Stomach (tissue), 9 donors: ENCODE data around the gene PC. TPM values are rescaled to one million over a fixed set of nuclear protein-coding genes. Genes with fewer than 3 reads are reported as not detected.

Experiments used
- DNase-seq, 2 donors: peaks; one replicate each; pipeline versions ENCODE4 v3.0.0 to v3.0.0-alpha.2; 2013 to 2019
- H3K27ac ChIP-seq, 5 donors: fragments of 200-600 bp in 4 of 5; sonication (generic) in 4 of 5; one replicate each; pipeline ENCODE4 v1.5.1; 2013 to 2019; ENCODE audit warnings: mild to moderate bottlenecking in 1 of 5, moderate library complexity in 1 of 5
- H3K27me3 ChIP-seq, 3 donors: fragments of 200-600 bp; sonication (generic); one replicate each; pipeline ENCODE4 v1.5.1; 2017 to 2019; ENCODE audit warnings: mixed run types in 1 of 3
- H3K36me3 ChIP-seq, 4 donors: fragments of 200-600 bp; sonication (generic); 1 replicate in 3 of 4; 2 replicates in 1 of 4; pipeline ENCODE4 v1.5.1; 2016 to 2019
- H3K4me1 ChIP-seq, 4 donors: fragments of 200-600 bp; sonication (generic); one replicate each; pipeline ENCODE4 v1.5.1; 2016 to 2019
- H3K4me3 ChIP-seq, 4 donors: fragments of 200-600 bp; sonication (generic) in 3 of 4; one replicate each; pipeline ENCODE4 v1.5.1; 2016 to 2019; ENCODE audit warnings: mild to moderate bottlenecking in 1 of 4
- H3K9me3 ChIP-seq, 4 donors: fragments of 200-600 bp; sonication (generic); one replicate each; pipeline ENCODE4 v1.5.1; 2016 to 2019
- EP300 ChIP-seq: sonication (generic); formaldehyde crosslinking; IDR thresholded peaks from one replicate; pipeline ENCODE4 v1.6.1; 2017; ENCODE audit warnings: antibody characterized with exemption
- POLR2A ChIP-seq, 4 donors: fragments of 450-650 bp; IDR thresholded peaks; one replicate each; pipeline ENCODE4 v1.6.1; 2016; ENCODE audit warnings: antibody characterized with exemption in 4 of 4, control low read depth in 2 of 4, mild to moderate bottlenecking in 1 of 4, moderate library complexity in 1 of 4
- POLR2AphosphoS5 ChIP-seq, 3 donors: sonication (generic); formaldehyde crosslinking; IDR thresholded peaks; one replicate each; pipeline ENCODE4 v1.6.1; 2016; ENCODE audit warnings: antibody characterized with exemption in 3 of 3
- WGBS, 5 donors: extraction: QIAGEN DNeasy Blood & Tissue Kit in 3 of 5; methylation state at CpG; one replicate each; pipeline versions ENCODE4 v1.1.5 to v1.1.7; 2013 to 2018; 5-methylcytosine and 5-hydroxymethylcytosine counted together
- intact Hi-C: fragments of 100-400 bp; cut with DNase I; formaldehyde crosslinking; loops from one replicate; pipeline ENCODE4 v1.15.1; 2023; ENCODE audit warnings: low total_unique reads
- polyA plus RNA-seq, 3 donors: library from polyadenylated mRNA; stranded (reverse); fragments of 200-250 nt; gene quantifications; one replicate each; pipeline ENCODE4 v1.2.3, GENCODE V29; 2013
- total RNA-seq, 5 donors: library from RNA; depleted of rRNA; stranded (reverse); fragments of >200 nt; gene quantifications; one replicate each; pipeline versions ENCODE4 v1.1.0 to v1.2.3, GENCODE V29; 2014 to 2016
- TF ChIP-seq, protein P1 (sequence below), 7 experiments: fragments of 450-650 bp in 4 of 7; fragments of 200-600 bp in 3 of 7; sonication (generic) in 3 of 7; IDR thresholded peaks; one replicate each; pipeline ENCODE4 v1.5.1; 2016 to 2019; ENCODE audit warnings: antibody characterized with exemption in 7 of 7, control low read depth in 2 of 7, mild to moderate bottlenecking in 1 of 7
- donor health status: healthy with polysubstance abuse.
- donor health status: Bipolar disorder and iron deficiency.
- donor health status: healthy.

The PC gene
- total and polyA plus RNA-seq, 8 donors = 0.58 to 86.0 (median 22.3) TPM

- no peak for DNase-seq
- intact Hi-C loops = no loop called here
- Histone ChIP-seq H3K9me3 (no peaks in the 10 kb centered on the region), H3K4me3 (no peak overlapping the region), H3K36me3 (peaks cover 3 to 14% (median 10%) of the 10 kb centered on the region in 4 donors), H3K4me1 (peaks cover 15 to 24% (median 20%) of the 10 kb centered on the region in 4 donors), H3K27ac (no peak overlapping the region), H3K27me3 (no peaks in the 10 kb centered on the region)
- TF ChIP-seq EP300 = no peak
- TF ChIP-seq POLR2A (IDR thresholded peaks at IDR 0.05) = no peak
- TF ChIP-seq POLR2AphosphoS5 (IDR thresholded peaks at IDR 0.05) = no peak
- TF ChIP-seq, protein P1, sequence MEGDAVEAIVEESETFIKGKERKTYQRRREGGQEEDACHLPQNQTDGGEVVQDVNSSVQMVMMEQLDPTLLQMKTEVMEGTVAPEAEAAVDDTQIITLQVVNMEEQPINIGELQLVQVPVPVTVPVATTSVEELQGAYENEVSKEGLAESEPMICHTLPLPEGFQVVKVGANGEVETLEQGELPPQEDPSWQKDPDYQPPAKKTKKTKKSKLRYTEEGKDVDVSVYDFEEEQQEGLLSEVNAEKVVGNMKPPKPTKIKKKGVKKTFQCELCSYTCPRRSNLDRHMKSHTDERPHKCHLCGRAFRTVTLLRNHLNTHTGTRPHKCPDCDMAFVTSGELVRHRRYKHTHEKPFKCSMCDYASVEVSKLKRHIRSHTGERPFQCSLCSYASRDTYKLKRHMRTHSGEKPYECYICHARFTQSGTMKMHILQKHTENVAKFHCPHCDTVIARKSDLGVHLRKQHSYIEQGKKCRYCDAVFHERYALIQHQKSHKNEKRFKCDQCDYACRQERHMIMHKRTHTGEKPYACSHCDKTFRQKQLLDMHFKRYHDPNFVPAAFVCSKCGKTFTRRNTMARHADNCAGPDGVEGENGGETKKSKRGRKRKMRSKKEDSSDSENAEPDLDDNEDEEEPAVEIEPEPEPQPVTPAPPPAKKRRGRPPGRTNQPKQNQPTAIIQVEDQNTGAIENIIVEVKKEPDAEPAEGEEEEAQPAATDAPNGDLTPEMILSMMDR (IDR thresholded peaks at IDR 0.05) = no peak
- WGBS, 5 donors = 85 to 92% (median 87%) methylated on average over 13 of the region's 13 CpGs
Observed at GRCh38 chr11:66875378-66875777, 82.8 kb downstream of the PC start.

GRCh38 chr11:66874232-66874631 lies 84.0 kb downstream of the PC start:
- Histone ChIP-seq H3K27ac (no peak overlapping the region), H3K27me3 (no peaks in the 10 kb centered on the region), H3K9me3 (no peaks in the 10 kb centered on the region), H3K4me1 (peaks cover 6 to 13% (median 10%) of the 10 kb centered on the region in 4 donors), H3K36me3 (peaks cover 7 to 24% (median 17%) of the 10 kb centered on the region in 4 donors), H3K4me3 (no peak overlapping the region)
- WGBS, 5 donors = 83 to 90% (median 86%) methylated on average over 6 of the region's 6 CpGs
- intact Hi-C loops = no loop called here
- DNase-seq = no peak
- TF ChIP-seq, protein P1 (IDR thresholded peaks at IDR 0.05) = no peak
- TF ChIP-seq POLR2AphosphoS5 (IDR thresholded peaks at IDR 0.05) (no peak), POLR2A (IDR thresholded peaks at IDR 0.05) (no peak), EP300 (no peak)

GRCh38 chr11:66871521-66871901 lies 86.7 kb downstream of the PC start:
- no peak for DNase-seq
- WGBS, 5 donors = 95 to 99% (median 97%) methylated on average over 14 to 18 of the region's 18 CpGs
- no peak overlapping the region for H3K27ac ChIP-seq
- TF ChIP-seq EP300 = no peak
- TF ChIP-seq POLR2AphosphoS5 (IDR thresholded peaks at IDR 0.05) = no peak
- TF ChIP-seq, protein P1 (IDR thresholded peaks at IDR 0.05) = no peak
- TF ChIP-seq POLR2A (IDR thresholded peaks at IDR 0.05) = no peak
- H3K9me3 ChIP-seq = no peaks in the 10 kb centered on the region
- no peak overlapping the region for H3K4me3 ChIP-seq
- H3K36me3 ChIP-seq = peaks cover 7 to 24% (median 17%) of the 10 kb centered on the region in 4 donors
- intact Hi-C loops = no loop called here
- H3K4me1 ChIP-seq = peaks cover 0 to 9% (median 3%) of the 10 kb centered on the region in 4 donors
- H3K27me3 ChIP-seq = no peaks in the 10 kb centered on the region

DNA sequence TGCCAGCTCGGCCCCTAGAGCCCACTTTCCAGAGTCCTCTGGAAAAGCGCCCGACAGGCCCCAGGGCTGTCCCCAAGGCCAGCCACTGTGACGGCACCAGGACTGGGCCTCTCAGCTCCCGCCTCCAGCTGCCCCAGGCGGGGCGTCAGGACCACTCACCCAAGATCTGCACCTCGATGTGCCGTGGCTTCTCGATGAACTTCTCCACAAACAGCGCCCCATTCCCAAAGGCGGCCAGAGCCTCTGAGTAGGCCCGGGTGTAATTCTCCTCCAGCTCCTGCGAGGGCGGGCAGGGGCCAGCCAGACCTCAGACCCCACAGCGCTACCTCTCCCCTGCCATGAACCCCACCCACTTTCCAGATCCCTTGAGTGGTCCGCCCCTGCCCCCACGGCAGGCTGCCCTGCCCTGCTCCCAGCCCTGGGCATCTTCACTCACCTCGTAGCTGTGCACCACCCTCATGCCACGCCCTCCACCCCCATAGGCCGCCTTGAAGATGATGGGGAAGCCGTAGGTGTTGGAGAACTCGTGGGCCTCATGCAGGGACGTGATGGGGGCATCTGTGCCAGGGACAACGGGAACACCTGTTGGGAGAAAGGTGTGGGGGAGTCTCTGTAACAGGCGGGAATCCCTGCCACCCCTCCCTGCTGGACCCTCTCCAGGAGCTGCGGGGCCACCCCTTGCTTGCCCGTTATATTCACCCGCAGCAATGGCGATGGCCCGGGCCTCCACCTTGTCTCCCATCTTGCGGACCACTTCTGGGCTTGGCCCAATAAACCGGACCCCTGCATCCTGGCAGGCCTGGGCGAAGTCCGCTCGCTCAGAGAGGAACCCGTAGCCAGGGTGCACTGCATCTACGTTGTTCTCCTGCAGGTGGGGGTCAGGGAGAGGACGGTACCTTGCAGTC lies 87.3 kb downstream of the PC start:
- 91 to 94% (median 92%) methylated on average over 28 to 39 of the region's 39 CpGs for WGBS, 5 donors
- no peaks in the 10 kb centered on the region for H3K9me3 ChIP-seq
- intact Hi-C loops = no loop called here
- H3K36me3 ChIP-seq = peaks cover 7 to 30% (median 19%) of the 10 kb centered on the region in 4 donors
- H3K4me1 ChIP-seq = peaks cover 0 to 9% (median 3%) of the 10 kb centered on the region in 4 donors
- DNase-seq = no peak
- no peaks in the 10 kb centered on the region for H3K27me3 ChIP-seq
- TF ChIP-seq, protein P1 (IDR thresholded peaks at IDR 0.05) = no peak
- TF ChIP-seq POLR2AphosphoS5 (IDR thresholded peaks at IDR 0.05) (no peak), EP300 (no peak), POLR2A (IDR thresholded peaks at IDR 0.05) (no peak)
- no peak overlapping the region for H3K27ac ChIP-seq
- no peak overlapping the region for H3K4me3 ChIP-seq
